Progenitor cell of endocrine pancreas (in vitro differentiated cells): ENCODE results near the gene OR4D1. TPM values are rescaled to one million over a fixed set of nuclear protein-coding genes. Genes with fewer than 3 reads are reported as not detected.

Source experiments
- DNase-seq: peaks from one replicate; pipeline ENCODE4 v3.0.0; 2021; ENCODE audit warnings: low spot score; ENCODE audit not compliant: unreplicated experiment
- H3K27ac Mint-ChIP-seq: 2 replicates; pipeline ENCODE4 v1.8.0; 2021; ENCODE audit warnings: mild to moderate bottlenecking, moderate library complexity, mixed read lengths
- H3K27me3 Mint-ChIP-seq: 2 replicates; pipeline ENCODE4 v1.8.0; 2021; ENCODE audit warnings: mixed read lengths
- H3K36me3 Mint-ChIP-seq: 2 replicates; pipeline ENCODE4 v1.8.0; 2022; ENCODE audit warnings: mixed read lengths; ENCODE audit not compliant: insufficient read depth
- H3K4me1 Mint-ChIP-seq: 2 replicates; pipeline ENCODE4 v1.8.0; 2021; ENCODE audit warnings: low read depth, mixed read lengths
- H3K4me3 Mint-ChIP-seq: 2 replicates; pipeline ENCODE4 v1.8.0; 2021; ENCODE audit warnings: low read depth, mild to moderate bottlenecking, moderate library complexity, mixed read lengths
- H3K9me3 Mint-ChIP-seq: 2 replicates; pipeline ENCODE4 v1.8.0; 2021; ENCODE audit warnings: low read depth, mixed read lengths
- total RNA-seq: library from RNA; stranded (reverse); gene quantifications from 2 replicates; pipeline ENCODE4 v1.2.1, GENCODE V29; 2021
- TF ChIP-seq, protein P1 (sequence below): fragments of 200-600 bp; sonication (generic); IDR thresholded peaks from one replicate; pipeline ENCODE4 v1.5.0; 2021; ENCODE audit warnings: antibody characterized with exemption, mild to moderate bottlenecking; ENCODE audit not compliant: unreplicated experiment

Gene OR4D1
- total RNA-seq, 1 donor from 2014 or later = not detected

- H3K36me3 Mint-ChIP-seq = no peaks in the 10 kb centered on the region
- TF ChIP-seq, protein P1, sequence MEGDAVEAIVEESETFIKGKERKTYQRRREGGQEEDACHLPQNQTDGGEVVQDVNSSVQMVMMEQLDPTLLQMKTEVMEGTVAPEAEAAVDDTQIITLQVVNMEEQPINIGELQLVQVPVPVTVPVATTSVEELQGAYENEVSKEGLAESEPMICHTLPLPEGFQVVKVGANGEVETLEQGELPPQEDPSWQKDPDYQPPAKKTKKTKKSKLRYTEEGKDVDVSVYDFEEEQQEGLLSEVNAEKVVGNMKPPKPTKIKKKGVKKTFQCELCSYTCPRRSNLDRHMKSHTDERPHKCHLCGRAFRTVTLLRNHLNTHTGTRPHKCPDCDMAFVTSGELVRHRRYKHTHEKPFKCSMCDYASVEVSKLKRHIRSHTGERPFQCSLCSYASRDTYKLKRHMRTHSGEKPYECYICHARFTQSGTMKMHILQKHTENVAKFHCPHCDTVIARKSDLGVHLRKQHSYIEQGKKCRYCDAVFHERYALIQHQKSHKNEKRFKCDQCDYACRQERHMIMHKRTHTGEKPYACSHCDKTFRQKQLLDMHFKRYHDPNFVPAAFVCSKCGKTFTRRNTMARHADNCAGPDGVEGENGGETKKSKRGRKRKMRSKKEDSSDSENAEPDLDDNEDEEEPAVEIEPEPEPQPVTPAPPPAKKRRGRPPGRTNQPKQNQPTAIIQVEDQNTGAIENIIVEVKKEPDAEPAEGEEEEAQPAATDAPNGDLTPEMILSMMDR = no peak
Measured at GRCh38 chr17:58181796-58182195, 33.6 kb downstream of the OR4D1 start.

GRCh38 chr17:58183514-58183913 lies 35.3 kb downstream of the OR4D1 start:
- Mint-ChIP-seq H3K27ac (no peak overlapping the region), H3K9me3 (no peaks in the 10 kb centered on the region), H3K27me3 (peaks cover 36% of the 10 kb centered on the region), H3K36me3 (no peaks in the 10 kb centered on the region), H3K4me1 (no peaks in the 10 kb centered on the region), H3K4me3 (no peak overlapping the region)
- TF ChIP-seq, protein P1 = no peak
- DNase-seq = no peak

More at GRCh38 chr17:58181796-58182195, 33.6 kb downstream of the OR4D1 start:
- H3K4me3 Mint-ChIP-seq = no peak overlapping the region
- no peak for DNase-seq
- H3K4me1 Mint-ChIP-seq = no peaks in the 10 kb centered on the region
- H3K27ac Mint-ChIP-seq = no peak overlapping the region
- H3K27me3 Mint-ChIP-seq = peaks cover 34% of the 10 kb centered on the region
- H3K9me3 Mint-ChIP-seq = no peaks in the 10 kb centered on the region

GRCh38 chr17:58184308-58184985 lies 36.3 kb downstream of the OR4D1 start:
- TF ChIP-seq, protein P1 = no peak
- Mint-ChIP-seq H3K36me3 (no peaks in the 10 kb centered on the region), H3K4me3 (no peak overlapping the region), H3K9me3 (no peaks in the 10 kb centered on the region), H3K4me1 (no peaks in the 10 kb centered on the region), H3K27me3 (peaks cover 35% of the 10 kb centered on the region), H3K27ac (no peak overlapping the region)
- no peak for DNase-seq

DNA sequence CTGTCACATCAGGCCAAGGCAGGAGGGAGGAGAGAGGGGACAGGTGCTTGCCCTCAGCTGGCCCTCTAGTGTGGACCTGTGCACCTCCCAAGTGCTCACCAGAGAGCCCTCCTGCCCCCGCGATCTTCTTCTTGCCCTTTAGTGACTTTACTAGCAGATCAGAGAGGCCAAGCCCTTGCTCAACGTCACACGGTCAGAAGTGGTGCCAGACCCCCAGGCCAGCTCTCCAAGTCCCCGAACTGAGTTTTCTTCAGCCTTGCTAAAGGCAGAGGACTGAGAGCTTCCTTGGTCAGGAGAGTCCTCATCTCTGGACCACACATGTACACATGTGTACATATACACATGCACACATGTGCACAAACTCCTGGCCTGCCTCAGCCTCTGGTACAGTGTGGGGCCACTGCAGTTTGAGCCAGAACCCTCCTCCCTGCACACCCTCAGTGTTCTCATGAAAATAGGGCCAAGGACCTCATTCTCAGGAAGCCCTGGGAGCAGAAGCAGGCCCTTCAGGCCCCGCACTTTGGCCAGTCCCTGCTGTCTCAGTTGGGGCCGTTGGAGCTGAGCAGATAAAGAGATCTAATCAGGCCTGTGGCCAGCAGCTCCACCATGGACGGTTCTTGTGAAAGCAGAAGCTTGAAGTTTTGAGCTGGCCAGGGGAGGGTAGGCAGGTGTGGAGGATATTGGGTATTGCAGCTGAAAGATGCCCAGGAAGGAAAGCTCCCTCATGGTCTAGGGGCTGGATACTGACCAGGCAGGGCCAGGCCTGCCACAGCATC lies 37.0 kb downstream of the OR4D1 start:
- Mint-ChIP-seq H3K27ac (no peak overlapping the region), H3K9me3 (no peaks in the 10 kb centered on the region), H3K36me3 (no peaks in the 10 kb centered on the region), H3K27me3 (peaks cover 36% of the 10 kb centered on the region), H3K4me3 (no peak overlapping the region), H3K4me1 (no peaks in the 10 kb centered on the region)
- TF ChIP-seq, protein P1 = no peak
- DNase-seq = no peak

DNA sequence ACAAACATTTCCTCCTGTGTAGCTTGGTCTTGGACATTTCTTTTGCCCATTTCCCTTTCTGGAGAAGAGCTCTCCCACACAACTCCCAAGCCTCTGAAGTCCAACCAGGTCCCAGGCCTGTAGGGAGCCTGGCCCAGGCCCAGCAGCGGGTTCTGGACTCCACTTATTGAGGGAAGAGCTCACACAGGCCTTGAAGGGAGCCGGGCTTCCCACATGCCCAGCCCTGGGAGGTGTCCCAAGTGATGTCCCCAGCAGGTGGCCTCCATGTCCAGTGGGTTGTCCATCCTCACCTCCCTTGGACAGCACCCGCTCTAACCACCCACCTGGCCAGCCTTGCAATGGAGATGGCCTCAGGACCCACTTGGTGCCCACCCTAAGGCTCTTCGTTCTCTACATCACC lies 38.4 kb downstream of the OR4D1 start:
- TF ChIP-seq, protein P1 = no peak
- H3K4me1 Mint-ChIP-seq = peaks cover 3% of the 10 kb centered on the region
- H3K27ac Mint-ChIP-seq = no peak overlapping the region
- H3K9me3 Mint-ChIP-seq = no peaks in the 10 kb centered on the region
- H3K4me3 Mint-ChIP-seq = no peak overlapping the region
- H3K36me3 Mint-ChIP-seq = no peaks in the 10 kb centered on the region
- DNase-seq = no peak
- peaks cover 36% of the 10 kb centered on the region for H3K27me3 Mint-ChIP-seq
